ENCODE data around the gene GPSM3. TPM values are rescaled to one million over a fixed set of nuclear protein-coding genes. Genes with fewer than 3 reads are reported as not detected.
"Not testable (repeated sequence)": the region's sequence is repeated elsewhere in the genome, so short reads cannot be mapped to it uniquely, and the experiment has no call there.

GPSM3 gene
- total RNA-seq, 5 donors from 2014 or later (not counting 1 experiment from before 2014, with no cell fraction given), result 267 to 311 (median 274) TPM

DNA sequence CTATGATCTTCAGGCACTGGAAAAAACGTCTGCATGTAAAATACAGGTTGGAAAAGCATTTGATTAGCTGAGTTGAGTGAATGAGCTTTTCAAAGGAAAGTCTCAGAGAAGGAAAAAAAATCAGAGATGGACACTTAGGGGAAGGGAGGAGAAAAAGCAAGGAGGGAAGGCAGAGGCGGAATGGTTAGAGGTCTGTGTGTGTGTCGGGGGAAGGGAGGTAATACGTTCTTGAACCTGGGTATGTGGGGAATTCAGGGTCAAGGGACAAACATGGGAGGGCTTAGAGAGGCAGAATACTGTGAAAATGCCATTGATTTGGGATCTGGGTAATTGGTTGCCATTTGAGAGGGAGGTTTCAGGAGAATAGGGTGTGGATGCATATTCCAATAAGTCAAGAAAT, 45.8 kb downstream of the GPSM3 start:
- Mint-ChIP-seq H3K27ac (no peak overlapping the region), H3K4me1 (peaks cover 29 to 36% (median 35%) of the 10 kb centered on the region in 3 donors), H3K4me3 (no peak overlapping the region), H3K9me3 (no peaks in the 10 kb centered on the region), H3K36me3 (no peaks in the 10 kb centered on the region), H3K27me3 (peaks cover 6 to 40% of the 10 kb centered on the region in 2 donors)
- no peak overlapping the region for H3K4me3 ChIP-seq (ENCODE audit: control insufficient read depth in 1 of 2, extremely low read depth in 1 of 2, low read length in 1 of 2)
- H3K27ac ChIP-seq (ENCODE audit: low read length), result no peak overlapping the region
- DNase-seq (no peak), ATAC-seq (replicated peaks in 1 of 4) (no peak)
- ChIA-PET POLR2A (no interaction called here), CTCF (no interaction called here)
- peaks cover 0 to 35% of the 10 kb centered on the region in 2 experiments for H3K4me1 ChIP-seq (ENCODE audit: control insufficient read depth in 1 of 2, extremely low read depth in 1 of 2, insufficient read depth in 2 of 2, low read length in 2 of 2)
- WGBS (ENCODE audit: insufficient coverage), result 68% methylated on average over 4 of the region's 4 CpGs
- peaks cover 5 to 38% of the 10 kb centered on the region in 2 experiments for H3K27me3 ChIP-seq (replicated peaks in 1 of 2; ENCODE audit: control insufficient read depth in 2 of 2, extremely low read depth in 1 of 2, insufficient read depth in 2 of 2, low read length in 1 of 2)
- no peaks in the 10 kb centered on the region for H3K36me3 ChIP-seq (ENCODE audit: control insufficient read depth in 2 of 2, extremely low read depth in 1 of 2, insufficient read depth in 1 of 2, low read length in 1 of 2)
- no peaks in the 10 kb centered on the region for H3K9me3 ChIP-seq

DNA sequence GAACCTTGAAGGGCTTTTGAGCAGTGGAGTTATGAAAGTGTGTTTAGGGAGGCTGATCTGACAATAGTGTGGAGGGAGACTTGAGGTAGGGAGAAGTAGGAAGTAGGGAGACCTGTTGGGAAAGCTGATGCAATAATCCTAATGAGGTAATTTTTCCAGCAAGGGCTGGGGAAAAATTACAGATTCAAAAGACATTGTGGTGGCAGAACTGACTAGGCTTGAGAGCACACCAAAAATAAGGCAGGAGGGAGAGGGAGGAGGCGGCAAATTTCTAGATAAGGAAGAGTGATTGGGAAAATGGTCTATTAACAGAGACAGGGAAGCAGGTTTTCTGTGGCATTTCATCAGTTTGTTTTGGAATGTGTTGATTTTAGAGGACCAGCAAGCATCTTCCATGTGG, 46.2 kb downstream of the GPSM3 start:
- ChIA-PET CTCF (no interaction called here), POLR2A (no interaction called here)
- peaks cover 28 to 34% (median 31%) of the 10 kb centered on the region in 3 donors for H3K4me1 Mint-ChIP-seq
- Histone ChIP-seq H3K27me3 (replicated peaks in 1 of 2; ENCODE audit: control insufficient read depth in 2 of 2, extremely low read depth in 1 of 2, insufficient read depth in 2 of 2, low read length in 1 of 2) (peaks cover 5 to 36% of the 10 kb centered on the region in 2 experiments), H3K4me1 (ENCODE audit: control insufficient read depth in 1 of 2, extremely low read depth in 1 of 2, insufficient read depth in 2 of 2, low read length in 2 of 2) (peaks cover 0 to 31% of the 10 kb centered on the region in 2 experiments), H3K9me3 (no peaks in the 10 kb centered on the region), H3K36me3 (ENCODE audit: control insufficient read depth in 2 of 2, extremely low read depth in 1 of 2, insufficient read depth in 1 of 2, low read length in 1 of 2) (no peaks in the 10 kb centered on the region), H3K27ac (ENCODE audit: low read length) (no peak overlapping the region), H3K4me3 (ENCODE audit: control insufficient read depth in 1 of 2, extremely low read depth in 1 of 2, low read length in 1 of 2) (no peak overlapping the region)
- no peaks in the 10 kb centered on the region for H3K36me3 Mint-ChIP-seq
- peaks cover 6 to 42% of the 10 kb centered on the region in 2 donors for H3K27me3 Mint-ChIP-seq
- H3K9me3 Mint-ChIP-seq, result no peaks in the 10 kb centered on the region
- 100% methylated on average over 1 of the region's 1 CpG for WGBS (ENCODE audit: insufficient coverage)
- ATAC-seq (replicated peaks in 1 of 4) (no peak), DNase-seq (no peak)
- no peak overlapping the region for H3K27ac Mint-ChIP-seq
- H3K4me3 Mint-ChIP-seq, result no peak overlapping the region

GRCh38 chr6:32144238-32144637, 48.2 kb downstream of the GPSM3 start:
- not testable (repeated sequence) for H3K27ac Mint-ChIP-seq; H3K9me3 Mint-ChIP-seq; ATAC-seq (replicated peaks in 1 of 4); H3K4me3 ChIP-seq (ENCODE audit: control insufficient read depth in 1 of 2, extremely low read depth in 1 of 2, low read length in 1 of 2); H3K4me3 Mint-ChIP-seq; H3K36me3 Mint-ChIP-seq; H3K9me3 ChIP-seq; DNase-seq; H3K36me3 ChIP-seq (ENCODE audit: control insufficient read depth in 2 of 2, extremely low read depth in 1 of 2, insufficient read depth in 1 of 2, low read length in 1 of 2); H3K27ac ChIP-seq (ENCODE audit: low read length)
- H3K27me3 Mint-ChIP-seq, result peaks cover 3 to 28% of the 10 kb centered on the region in 2 donors
- WGBS (ENCODE audit: insufficient coverage), result no CpG with 5 or more reads among the region's 7 CpGs
- ChIA-PET POLR2A (interaction anchor here in 1 of 2 donors (0.6 kb wide), 1 partner anchor 1067 kb away, joined by 3 read pairs; no protein-coding TSS in a partner anchor), CTCF (interaction anchor here in 1 of 2 donors (0.6 to 1.1 kb wide), 2 partner anchors 12 to 47 kb away, joined by 3 read pairs; no protein-coding TSS in a partner anchor)
- H3K4me1 Mint-ChIP-seq, result peaks cover 14 to 22% (median 15%) of the 10 kb centered on the region in 3 donors
- Histone ChIP-seq H3K27me3 (replicated peaks in 1 of 2; ENCODE audit: control insufficient read depth in 2 of 2, extremely low read depth in 1 of 2, insufficient read depth in 2 of 2, low read length in 1 of 2) (peaks cover 5 to 21% of the 10 kb centered on the region in 2 experiments), H3K4me1 (ENCODE audit: control insufficient read depth in 1 of 2, extremely low read depth in 1 of 2, insufficient read depth in 2 of 2, low read length in 2 of 2) (peaks cover 0 to 18% of the 10 kb centered on the region in 2 experiments)

Other genes with a start within 250 kb of the GPSM3 start
- gene CFB, start 246.5 kb downstream of the GPSM3 start, total RNA-seq, result 1 to 10 TPM in 3 of 5 donors, not detected in 2; 1.3 to 2.2 (median 1.8) TPM
- gene NELFE, start 233.7 kb downstream of the GPSM3 start, total RNA-seq, result 10 to 100 TPM; 47.5 to 51.0 (median 49.4) TPM
- 100 to 1,000 TPM; 104 to 169 (median 112) TPM for gene SKIC2, start 233.5 kb downstream of the GPSM3 start, total RNA-seq
- 10 to 100 TPM; 30.2 to 53.2 (median 35.4) TPM for gene DXO, start 220.5 kb downstream of the GPSM3 start, total RNA-seq
- gene C4A, start 210.6 kb downstream of the GPSM3 start, total RNA-seq, result 10 to 100 TPM in 1 of 5 donors, 1 to 10 TPM in 4; 3.5 to 11.6 (median 6.1) TPM
- 1 to 10 TPM; 5.5 to 8.4 (median 7.5) TPM for gene C4B, start 177.8 kb downstream of the GPSM3 start, total RNA-seq
- gene CYP21A2, start 154.2 kb downstream of the GPSM3 start, total RNA-seq, result 1 to 10 TPM in 3 of 5 donors, under 1 TPM in 2; 0.43 to 2.2 (median 1.6) TPM
- gene TNXB, start 83.3 kb downstream of the GPSM3 start, total RNA-seq, result 10 to 100 TPM in 4 of 5 donors, 1 to 10 TPM in 1; 8.0 to 20.9 (median 15.4) TPM
- 100 to 1,000 TPM; 106 to 151 (median 145) TPM for gene ATF6B, start 64.4 kb downstream of the GPSM3 start, total RNA-seq
- 1 to 10 TPM in 4 of 5 donors, under 1 TPM in 1; 0.83 to 3.7 (median 1.5) TPM for gene FKBPL, start 62.4 kb downstream of the GPSM3 start, total RNA-seq
- 1 to 10 TPM; 1.7 to 3.3 (median 2.3) TPM for gene PRRT1, start 40.7 kb downstream of the GPSM3 start, total RNA-seq
- gene PPT2, start 38.5 kb downstream of the GPSM3 start, total RNA-seq, result 10 to 100 TPM; 11.2 to 25.6 (median 19.3) TPM
- gene EGFL8, start 28.0 kb downstream of the GPSM3 start, total RNA-seq, result 10 to 100 TPM; 13.9 to 18.9 (median 16.9) TPM
- gene AGPAT1, start 16.6 kb downstream of the GPSM3 start, total RNA-seq, result 10 to 100 TPM; 23.5 to 34.6 (median 31.0) TPM
- 10 to 100 TPM; 23.6 to 49.3 (median 44.6) TPM for gene RNF5, start 14.2 kb downstream of the GPSM3 start, total RNA-seq
- 10 to 100 TPM; 42.6 to 81.4 (median 67.7) TPM for gene AGER, start 8.4 kb downstream of the GPSM3 start, total RNA-seq
- 100 to 1,000 TPM; 124 to 171 (median 148) TPM for gene PBX2, start 2.4 kb downstream of the GPSM3 start, total RNA-seq
- gene NOTCH4, start 31.4 kb upstream of the GPSM3 start, total RNA-seq, result 1 to 10 TPM in 3 of 5 donors, under 1 TPM in 2; 0.70 to 1.7 (median 1.1) TPM
- gene TSBP1, start 179.3 kb upstream of the GPSM3 start, total RNA-seq, result not detected
- not detected for gene BTNL2, start 214.5 kb upstream of the GPSM3 start, total RNA-seq
- 100 to 1,000 TPM in 1 of 5 donors, 10 to 100 TPM in 4; 41.1 to 131 (median 47.9) TPM for gene HLA-DRA, start 247.2 kb upstream of the GPSM3 start, total RNA-seq